ENCODE data around the gene GNB1L. TPM values are rescaled to one million over a fixed set of nuclear protein-coding genes. Genes with fewer than 3 reads are reported as not detected.
A peak's percentile ranks its signal among the peaks of the same experiment; 100 is the strongest.

GNB1L gene
- total and polyA plus RNA-seq, 9 of the 15 experiments (the other 6 are each of a cell fraction or from before 2014, with no cell fraction given), result 0.56 to 50.5 (median 10.2) TPM

DNA sequence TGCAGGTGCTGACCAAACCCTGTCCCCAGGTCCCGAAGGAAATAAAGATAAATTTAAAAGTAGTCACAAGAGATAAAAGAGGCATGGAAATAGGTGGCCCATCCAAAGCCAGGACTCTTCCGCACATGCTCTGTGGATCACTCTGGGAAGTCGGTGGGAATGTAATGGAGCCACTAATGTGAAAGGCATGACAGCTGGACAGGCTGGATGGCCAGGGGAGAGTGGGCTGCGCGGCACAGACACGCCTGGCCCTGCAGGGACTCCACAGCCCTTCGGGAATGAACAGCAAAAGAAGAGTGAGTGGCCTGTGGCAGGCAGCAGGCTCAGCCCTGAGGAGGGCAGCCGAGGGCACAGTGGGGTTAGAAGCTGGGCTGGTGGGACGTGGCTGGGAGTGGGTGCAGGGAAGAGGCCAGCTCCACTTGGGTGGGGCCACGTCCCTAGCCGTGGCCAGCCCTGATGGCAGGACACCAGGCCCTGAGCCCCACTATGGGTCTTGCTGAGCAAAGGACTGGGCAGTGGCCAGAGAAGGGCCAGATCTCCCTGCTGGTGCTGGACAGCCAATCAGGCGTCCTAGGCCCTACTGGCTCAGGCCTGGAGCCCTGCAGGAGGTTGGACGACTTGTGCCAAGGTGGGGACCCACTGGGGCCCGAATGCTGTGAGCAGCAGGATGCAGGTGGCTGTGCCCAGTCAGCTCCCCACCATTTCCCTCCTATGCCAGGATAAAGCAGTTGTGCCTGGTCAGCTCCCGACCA, 31.3 kb upstream of the GNB1L start (continued):
- TF ChIP-seq, protein P1, sequence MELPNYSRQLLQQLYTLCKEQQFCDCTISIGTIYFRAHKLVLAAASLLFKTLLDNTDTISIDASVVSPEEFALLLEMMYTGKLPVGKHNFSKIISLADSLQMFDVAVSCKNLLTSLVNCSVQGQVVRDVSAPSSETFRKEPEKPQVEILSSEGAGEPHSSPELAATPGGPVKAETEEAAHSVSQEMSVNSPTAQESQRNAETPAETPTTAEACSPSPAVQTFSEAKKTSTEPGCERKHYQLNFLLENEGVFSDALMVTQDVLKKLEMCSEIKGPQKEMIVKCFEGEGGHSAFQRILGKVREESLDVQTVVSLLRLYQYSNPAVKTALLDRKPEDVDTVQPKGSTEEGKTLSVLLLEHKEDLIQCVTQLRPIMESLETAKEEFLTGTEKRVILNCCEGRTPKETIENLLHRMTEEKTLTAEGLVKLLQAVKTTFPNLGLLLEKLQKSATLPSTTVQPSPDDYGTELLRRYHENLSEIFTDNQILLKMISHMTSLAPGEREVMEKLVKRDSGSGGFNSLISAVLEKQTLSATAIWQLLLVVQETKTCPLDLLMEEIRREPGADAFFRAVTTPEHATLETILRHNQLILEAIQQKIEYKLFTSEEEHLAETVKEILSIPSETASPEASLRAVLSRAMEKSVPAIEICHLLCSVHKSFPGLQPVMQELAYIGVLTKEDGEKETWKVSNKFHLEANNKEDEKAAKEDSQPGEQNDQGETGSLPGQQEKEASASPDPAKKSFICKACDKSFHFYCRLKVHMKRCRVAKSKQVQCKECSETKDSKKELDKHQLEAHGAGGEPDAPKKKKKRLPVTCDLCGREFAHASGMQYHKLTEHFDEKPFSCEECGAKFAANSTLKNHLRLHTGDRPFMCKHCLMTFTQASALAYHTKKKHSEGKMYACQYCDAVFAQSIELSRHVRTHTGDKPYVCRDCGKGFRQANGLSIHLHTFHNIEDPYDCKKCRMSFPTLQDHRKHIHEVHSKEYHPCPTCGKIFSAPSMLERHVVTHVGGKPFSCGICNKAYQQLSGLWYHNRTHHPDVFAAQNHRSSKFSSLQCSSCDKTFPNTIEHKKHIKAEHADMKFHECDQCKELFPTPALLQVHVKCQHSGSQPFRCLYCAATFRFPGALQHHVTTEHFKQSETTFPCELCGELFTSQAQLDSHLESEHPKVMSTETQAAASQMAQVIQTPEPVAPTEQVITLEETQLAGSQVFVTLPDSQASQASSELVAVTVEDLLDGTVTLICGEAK (IDR thresholded peaks at IDR 0.05), result no peak
- TF ChIP-seq, protein P1 (CRISPR knock-in tag; IDR thresholded peaks at IDR 0.05), result no peak
- no peak for TF ChIP-seq ZNF274 (IDR thresholded peaks at IDR 0.05; ENCODE audit: borderline replicate concordance, low read depth, low read length)
- no peak for TF ChIP-seq MEF2D (tag; conservative IDR thresholded peaks at IDR 0.05; ENCODE audit: low read depth)
- TF ChIP-seq OTX1 (CRISPR knock-in tag; IDR thresholded peaks at IDR 0.05), result no peak
- TF ChIP-seq HIVEP1 (CRISPR knock-in tag; IDR thresholded peaks at IDR 0.05), result no peak
- TF ChIP-seq ZC3H4 (CRISPR knock-in tag; IDR thresholded peaks at IDR 0.05; ENCODE audit: borderline replicate concordance), result no peak
- TF ChIP-seq KAT7 (CRISPR knock-in tag; IDR thresholded peaks at IDR 0.05; ENCODE audit: borderline replicate concordance), result no peak
- no peak for TF ChIP-seq RNF2 (IDR thresholded peaks at IDR 0.05)
- no peak for TF ChIP-seq ARID3A (IDR thresholded peaks at IDR 0.05; ENCODE audit: borderline replicate concordance, low read depth, low read length)
- TF ChIP-seq ZNF263 (CRISPR knock-in tag; IDR thresholded peaks at IDR 0.05; ENCODE audit: borderline replicate concordance), result no peak
- TF ChIP-seq, protein P2, sequence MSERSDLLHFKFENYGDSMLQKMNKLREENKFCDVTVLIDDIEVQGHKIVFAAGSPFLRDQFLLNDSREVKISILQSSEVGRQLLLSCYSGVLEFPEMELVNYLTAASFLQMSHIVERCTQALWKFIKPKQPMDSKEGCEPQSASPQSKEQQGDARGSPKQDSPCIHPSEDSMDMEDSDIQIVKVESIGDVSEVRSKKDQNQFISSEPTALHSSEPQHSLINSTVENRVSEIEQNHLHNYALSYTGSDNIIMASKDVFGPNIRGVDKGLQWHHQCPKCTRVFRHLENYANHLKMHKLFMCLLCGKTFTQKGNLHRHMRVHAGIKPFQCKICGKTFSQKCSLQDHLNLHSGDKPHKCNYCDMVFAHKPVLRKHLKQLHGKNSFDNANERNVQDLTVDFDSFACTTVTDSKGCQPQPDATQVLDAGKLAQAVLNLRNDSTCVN (CRISPR knock-in tag; IDR thresholded peaks at IDR 0.05), result no peak
- no peak for TF ChIP-seq ZBTB7A (IDR thresholded peaks at IDR 0.05; ENCODE audit: borderline replicate concordance, control insufficient read depth, low read depth, low read length)
- no peak for TF ChIP-seq SPI1 (IDR thresholded peaks at IDR 0.05; ENCODE audit: borderline replicate concordance, low read depth, low read length)
- 0 out of 2 replicates have a peak, but pooled peaks have one; percentile 16 for TF ChIP-seq SIN3B (IDR thresholded peaks at IDR 0.05; ENCODE audit: low read depth)
